ENCODE data around the gene SCO2. TPM values are rescaled to one million over a fixed set of nuclear protein-coding genes. Genes with fewer than 3 reads are reported as not detected.
A peak's percentile ranks its signal among the peaks of the same experiment; 100 is the strongest.
"Not testable (repeated sequence)": the region's sequence is repeated elsewhere in the genome, so short reads cannot be mapped to it uniquely, and the experiment has no call there.

SCO2 gene
- total RNA-seq, 4 donors from 2014 or later: 5.1 to 63.6 (median 5.9) TPM; not detected in 1

DNA sequence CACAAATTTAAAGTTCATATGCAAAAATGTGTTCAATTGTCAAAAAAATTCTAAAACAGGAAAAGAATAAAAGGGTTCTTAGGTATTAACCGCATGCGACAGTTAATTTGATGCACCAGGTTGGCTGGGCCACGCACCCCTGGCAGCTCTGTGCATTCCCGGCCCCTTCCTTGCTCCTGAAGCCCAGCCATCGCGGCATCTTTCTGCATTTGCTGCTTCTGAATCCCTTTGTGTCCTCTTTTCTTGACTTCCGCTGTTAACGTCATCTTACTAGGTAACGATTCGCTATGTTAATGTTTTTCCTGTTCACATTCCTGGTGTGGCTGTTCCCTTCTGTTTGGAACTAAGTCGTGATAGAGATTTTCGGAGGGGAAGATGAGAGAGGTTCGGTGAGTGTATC is 12.4 kb upstream of the SCO2 start:
- H3K9me3 ChIP-seq: no peaks in the 10 kb centered on the region
- peak overlapping the region; percentile 91 to 99 (median 95) for H3K27ac ChIP-seq
- no peaks in the 10 kb centered on the region for H3K36me3 ChIP-seq
- WGBS, 2 donors (ENCODE audit: low coverage in 1 of 2): 87 to 94% methylated on average over 11 to 13 of the region's 13 CpGs
- no peak overlapping the region for H3K4me3 ChIP-seq
- intact Hi-C loops (cut with DNase I; ENCODE audit: low total_unique reads) (no loop called here), in situ Hi-C loops (cut with MboI; ENCODE audit: low pct_ligation_motif_present in 1 of 4, low pct_unique_long_range_greater_than_20kb in 1 of 4, low sequenced_read_pairs in 3 of 4) (no loop called here)
- peaks cover 18 to 51% (median 21%) of the 10 kb centered on the region in 4 donors for H3K4me1 ChIP-seq
- no peak for TF ChIP-seq EP300 (IDR thresholded peaks at IDR 0.05; ENCODE audit: low read depth)
- TF ChIP-seq, protein P1, sequence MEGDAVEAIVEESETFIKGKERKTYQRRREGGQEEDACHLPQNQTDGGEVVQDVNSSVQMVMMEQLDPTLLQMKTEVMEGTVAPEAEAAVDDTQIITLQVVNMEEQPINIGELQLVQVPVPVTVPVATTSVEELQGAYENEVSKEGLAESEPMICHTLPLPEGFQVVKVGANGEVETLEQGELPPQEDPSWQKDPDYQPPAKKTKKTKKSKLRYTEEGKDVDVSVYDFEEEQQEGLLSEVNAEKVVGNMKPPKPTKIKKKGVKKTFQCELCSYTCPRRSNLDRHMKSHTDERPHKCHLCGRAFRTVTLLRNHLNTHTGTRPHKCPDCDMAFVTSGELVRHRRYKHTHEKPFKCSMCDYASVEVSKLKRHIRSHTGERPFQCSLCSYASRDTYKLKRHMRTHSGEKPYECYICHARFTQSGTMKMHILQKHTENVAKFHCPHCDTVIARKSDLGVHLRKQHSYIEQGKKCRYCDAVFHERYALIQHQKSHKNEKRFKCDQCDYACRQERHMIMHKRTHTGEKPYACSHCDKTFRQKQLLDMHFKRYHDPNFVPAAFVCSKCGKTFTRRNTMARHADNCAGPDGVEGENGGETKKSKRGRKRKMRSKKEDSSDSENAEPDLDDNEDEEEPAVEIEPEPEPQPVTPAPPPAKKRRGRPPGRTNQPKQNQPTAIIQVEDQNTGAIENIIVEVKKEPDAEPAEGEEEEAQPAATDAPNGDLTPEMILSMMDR (IDR thresholded peaks at IDR 0.05): no peak
- DNase-seq: no peak
- peaks cover 13% of the 10 kb centered on the region for H3K27me3 ChIP-seq

DNA sequence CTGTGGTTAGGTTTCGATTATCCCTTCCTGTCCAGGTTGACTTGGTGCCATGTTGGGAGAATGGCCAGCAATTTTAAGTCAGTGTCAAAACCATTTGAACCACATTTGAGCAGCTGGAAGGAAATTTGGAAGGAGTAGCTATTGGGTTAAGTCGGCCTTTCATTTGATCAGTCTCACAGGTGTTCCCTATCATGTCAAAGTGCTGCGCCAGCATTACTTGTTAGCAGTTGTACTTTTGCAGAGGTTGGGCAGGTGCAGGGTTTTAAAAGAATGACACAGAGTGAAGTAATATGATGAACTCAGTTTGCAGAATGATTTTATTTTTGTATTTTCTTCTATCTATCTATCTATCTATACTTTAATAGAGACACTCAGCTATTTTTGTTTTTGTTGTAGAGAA is 10.8 kb upstream of the SCO2 start:
- no peak overlapping the region for H3K4me3 ChIP-seq
- H3K27ac ChIP-seq: no peak overlapping the region
- H3K27me3 ChIP-seq: peaks cover 13% of the 10 kb centered on the region
- intact Hi-C loops (cut with DNase I; ENCODE audit: low total_unique reads): no loop called here
- H3K4me1 ChIP-seq: peaks cover 24 to 59% (median 33%) of the 10 kb centered on the region in 4 donors
- 89 to 100% methylated on average over 2 to 3 of the region's 3 CpGs for WGBS, 2 donors (ENCODE audit: low coverage in 1 of 2)
- in situ Hi-C loops (cut with MboI; ENCODE audit: low pct_ligation_motif_present in 1 of 4, low pct_unique_long_range_greater_than_20kb in 1 of 4, low sequenced_read_pairs in 3 of 4): no loop called here
- TF ChIP-seq POLR2AphosphoS5 (IDR thresholded peaks at IDR 0.05): no peak
- TF ChIP-seq POLR2A (IDR thresholded peaks at IDR 0.05): no peak
- TF ChIP-seq, protein P1 (IDR thresholded peaks at IDR 0.05): no peak
- TF ChIP-seq EP300 (IDR thresholded peaks at IDR 0.05; ENCODE audit: low read depth): no peak
- DNase-seq: no peak
- no peaks in the 10 kb centered on the region for H3K36me3 ChIP-seq
- no peaks in the 10 kb centered on the region for H3K9me3 ChIP-seq

DNA sequence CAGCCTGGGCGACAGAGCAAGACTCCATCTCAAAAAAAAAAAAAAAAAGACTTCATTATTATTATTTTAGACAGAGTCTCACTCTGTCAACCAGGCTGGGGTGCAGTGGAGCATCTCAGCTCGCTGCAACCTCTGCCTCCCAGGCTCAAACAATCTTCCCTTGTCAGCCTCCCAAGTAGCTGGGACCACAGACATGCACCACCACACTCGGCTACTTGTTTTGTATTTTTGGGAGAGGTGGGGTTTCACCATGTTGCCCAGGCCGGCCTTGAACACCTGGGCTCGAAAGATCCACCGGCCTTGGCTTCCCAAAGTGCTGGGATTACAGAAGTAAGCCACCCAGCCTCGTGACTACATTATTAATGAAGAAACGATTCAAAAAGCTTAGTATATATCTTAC is 9.7 kb upstream of the SCO2 start:
- peak overlapping the region in 1 of 4 donors; percentile 16 for H3K27ac ChIP-seq
- H3K27me3 ChIP-seq: peaks cover 13% of the 10 kb centered on the region
- DNase-seq: no peak
- H3K9me3 ChIP-seq: no peaks in the 10 kb centered on the region
- peaks cover 22 to 60% (median 42%) of the 10 kb centered on the region in 4 donors for H3K4me1 ChIP-seq
- WGBS, 2 donors (ENCODE audit: low coverage in 1 of 2): 81% methylated on average over 8 of the region's 8 CpGs; no CpG with 5 or more reads in 1 of the 2 donors
- intact Hi-C loops (cut with DNase I; ENCODE audit: low total_unique reads): no loop called here
- TF ChIP-seq, protein P1 (IDR thresholded peaks at IDR 0.05): no peak
- TF ChIP-seq POLR2A (IDR thresholded peaks at IDR 0.05) (no peak), EP300 (IDR thresholded peaks at IDR 0.05; ENCODE audit: low read depth) (no peak), POLR2AphosphoS5 (IDR thresholded peaks at IDR 0.05) (no peak)
- in situ Hi-C loops (cut with MboI; ENCODE audit: low pct_ligation_motif_present in 1 of 4, low pct_unique_long_range_greater_than_20kb in 1 of 4, low sequenced_read_pairs in 3 of 4): no loop called here
- no peaks in the 10 kb centered on the region for H3K36me3 ChIP-seq
- H3K4me3 ChIP-seq: no peak overlapping the region

DNA sequence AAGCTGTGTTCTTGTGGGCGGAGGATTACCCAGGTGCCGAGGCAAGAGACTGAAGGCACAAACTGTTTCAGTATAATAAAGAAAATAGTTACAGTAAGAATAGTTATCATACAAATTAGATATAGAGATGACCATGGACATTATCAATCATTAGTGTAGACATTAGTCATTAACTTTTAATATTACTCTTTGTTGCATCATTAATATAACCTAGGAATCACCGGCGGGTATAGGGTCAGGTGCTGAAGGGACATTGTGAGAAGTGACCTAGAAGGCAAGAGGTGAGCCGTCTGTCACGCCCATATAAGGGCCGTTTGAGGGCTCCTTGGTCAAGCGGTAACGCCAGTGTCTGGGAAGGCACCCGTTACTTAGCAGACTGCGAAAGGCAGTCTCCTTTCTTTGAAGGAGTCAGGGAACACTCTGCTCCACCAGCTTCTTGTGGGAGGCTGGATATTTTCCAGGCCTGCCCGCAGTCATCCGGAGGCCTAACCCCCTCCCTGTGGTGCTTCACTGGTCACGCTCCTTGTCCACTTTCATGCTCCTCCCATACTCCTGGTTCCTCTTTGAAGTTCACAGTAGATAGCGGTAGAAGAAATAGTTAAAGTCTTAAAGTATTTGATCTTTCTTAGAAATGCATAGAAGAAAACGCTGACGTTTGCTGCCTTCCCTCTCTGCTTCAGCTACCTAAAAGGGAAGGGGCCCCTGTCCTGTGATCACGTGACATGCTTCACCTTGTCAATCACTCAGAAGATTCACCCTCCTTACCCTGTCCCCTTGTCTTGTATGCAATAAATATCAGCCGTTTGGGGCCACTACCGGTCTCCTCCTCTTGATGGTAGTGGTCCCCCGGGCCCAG is 8.7 kb upstream of the SCO2 start:
- H3K27me3 ChIP-seq: peaks cover 13% of the 10 kb centered on the region
- H3K4me1 ChIP-seq: peaks cover 15 to 58% (median 37%) of the 10 kb centered on the region in 4 donors
- in situ Hi-C loops (cut with MboI; ENCODE audit: low pct_ligation_motif_present in 1 of 4, low pct_unique_long_range_greater_than_20kb in 1 of 4, low sequenced_read_pairs in 3 of 4): not testable (repeated sequence)

More for the DNA sequence above, 8.7 kb upstream of the SCO2 start:
- peak; percentile 43 for DNase-seq
- H3K4me3 ChIP-seq; H3K9me3 ChIP-seq; intact Hi-C loops (cut with DNase I; ENCODE audit: low total_unique reads); H3K36me3 ChIP-seq: not testable (repeated sequence)
- WGBS, 2 donors (ENCODE audit: low coverage in 1 of 2): 57 to 58% methylated on average over 11 to 21 of the region's 21 CpGs
- TF ChIP-seq POLR2AphosphoS5 (IDR thresholded peaks at IDR 0.05): peak in 1 of 3 donors; percentile 45
- H3K27ac ChIP-seq: peak overlapping the region; percentile 20 to 94 (median 74)

Data from transverse colon (tissue), 4 donors.